CD4-positive, alpha-beta T cell treated with Interleukin-17A for 4 hours (primary cell): ENCODE measurements around the gene NDRG2.
A peak's percentile ranks its signal among the peaks of the same experiment; 100 is the strongest.
"Not testable (repeated sequence)": the region's sequence is repeated elsewhere in the genome, so short reads cannot be mapped to it uniquely, and the experiment has no call there.

Source experiments
- DNase-seq: peaks from one replicate; pipeline ENCODE4 v3.0.0-alpha.2; 2020; ENCODE audit warnings: mixed read lengths

NDRG2 gene

DNA sequence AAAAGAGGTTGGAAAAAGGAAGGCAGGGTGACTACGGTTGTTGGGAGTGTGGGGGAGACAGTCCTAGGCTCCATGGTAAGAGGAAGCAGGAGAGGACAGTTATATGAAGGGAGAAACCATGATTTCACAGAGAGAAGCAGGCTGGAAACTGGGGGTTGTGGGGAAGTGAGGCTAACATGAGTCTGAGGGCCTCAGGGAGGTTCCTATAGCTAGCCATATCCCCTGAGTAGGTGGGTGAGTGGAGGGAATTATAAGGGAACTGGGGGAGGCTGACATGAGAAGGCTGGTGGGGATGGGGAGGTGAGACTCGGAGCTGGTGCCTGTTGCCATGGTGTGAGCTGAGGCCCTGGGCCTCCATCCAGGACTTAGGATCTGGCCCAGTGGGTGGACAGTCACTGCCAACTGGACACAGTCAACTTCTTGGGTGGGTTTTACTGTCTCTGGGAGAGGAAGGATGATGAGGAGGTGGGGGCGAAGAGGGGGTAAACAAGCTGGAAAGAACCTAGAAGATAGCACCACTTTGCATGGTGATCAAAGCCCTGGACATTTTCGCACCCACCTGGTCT lies 8.4 kb upstream of the NDRG2 start:
- no peak for DNase-seq

- no peak for DNase-seq
Measured at GRCh38 chr14:21032326-21033132, 7.7 kb upstream of the NDRG2 start.

DNA sequence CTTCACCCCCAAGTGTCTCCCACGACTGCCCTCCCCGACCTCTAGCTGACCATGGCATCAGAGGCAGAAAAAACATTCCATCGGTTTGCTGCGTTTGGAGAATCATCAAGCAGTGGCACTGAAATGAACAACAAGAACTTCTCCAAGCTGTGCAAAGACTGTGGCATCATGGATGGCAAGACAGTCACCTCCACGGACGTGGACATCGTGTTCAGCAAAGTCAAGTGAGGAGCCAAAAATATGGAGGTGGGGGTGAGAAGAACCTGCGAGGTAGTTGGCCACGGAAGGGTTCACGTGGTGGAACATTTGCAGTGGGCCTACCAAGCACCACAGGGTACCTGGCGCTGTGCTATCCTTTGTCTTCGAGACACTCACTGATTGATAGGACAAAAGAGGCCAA lies 5.7 kb upstream of the NDRG2 start:
- DNase-seq = no peak

GRCh38 chr14:21029917-21030316 lies 5.1 kb upstream of the NDRG2 start, which contains the start of gene TPPP2:
TPPP2 (plus strand) TSS chr14:21030217; CDS start chr14:21030582, 365 bp downstream.
- DNase-seq = no peak

DNA sequence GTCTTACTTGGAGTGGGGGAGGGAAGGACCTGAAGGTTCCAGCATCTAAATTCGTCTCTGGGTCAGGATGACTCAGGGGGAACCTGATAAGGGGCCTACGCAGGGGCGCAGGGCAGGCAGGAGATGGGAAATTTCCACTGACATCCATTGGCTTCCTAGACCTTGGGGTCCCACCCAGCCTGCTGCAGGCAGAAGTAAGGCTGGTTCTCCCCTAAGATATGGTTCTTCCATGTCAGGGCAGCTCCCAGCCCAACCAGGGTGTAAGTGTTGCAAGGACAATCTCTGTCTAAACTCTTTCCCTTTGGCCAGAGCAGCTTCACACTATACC lies 2.1 kb upstream of the NDRG2 start:
- no peak for DNase-seq

DNA sequence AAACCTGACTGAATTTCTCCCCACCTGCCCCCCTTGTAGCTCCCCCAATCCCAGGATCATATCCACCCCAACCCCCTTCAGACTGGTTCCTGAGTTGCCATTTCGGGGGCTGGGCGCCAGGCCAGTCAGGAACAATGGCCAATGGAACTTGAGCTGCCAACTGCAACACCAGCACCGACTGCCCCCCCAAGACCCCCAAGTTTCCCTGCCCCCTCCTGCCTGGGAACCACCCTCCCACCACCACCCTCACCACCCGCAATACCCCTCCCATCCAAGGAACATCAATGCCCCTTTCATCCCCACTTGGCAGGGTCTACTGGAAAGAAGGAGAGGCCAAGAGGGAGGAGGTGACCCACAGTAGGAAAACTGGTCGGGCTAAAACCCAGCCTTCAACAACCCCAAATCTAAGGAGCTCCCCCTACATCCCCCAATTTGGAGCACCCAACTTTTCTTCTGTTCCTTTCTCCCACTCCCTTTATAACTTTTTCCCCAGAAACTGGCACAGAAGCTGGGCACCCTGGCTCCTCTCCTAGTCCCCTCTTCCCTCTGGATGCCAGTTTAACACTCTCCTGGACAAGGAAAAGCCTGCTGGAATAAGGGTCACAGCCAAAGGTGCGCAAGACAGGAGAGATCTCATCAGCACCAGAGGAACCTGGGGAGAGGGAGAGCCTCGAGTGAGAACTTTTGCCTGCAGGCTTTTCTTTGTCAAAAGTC lies 1.6 kb upstream of the NDRG2 start:
- DNase-seq = no peak

GRCh38 chr14:21025371-21026273 lies 761 bp upstream of the NDRG2 start:
- no peak for DNase-seq

- peak; percentile 53 for DNase-seq
Measured at GRCh38 chr14:21023817-21024584, 860 bp downstream of the NDRG2 start.

DNA sequence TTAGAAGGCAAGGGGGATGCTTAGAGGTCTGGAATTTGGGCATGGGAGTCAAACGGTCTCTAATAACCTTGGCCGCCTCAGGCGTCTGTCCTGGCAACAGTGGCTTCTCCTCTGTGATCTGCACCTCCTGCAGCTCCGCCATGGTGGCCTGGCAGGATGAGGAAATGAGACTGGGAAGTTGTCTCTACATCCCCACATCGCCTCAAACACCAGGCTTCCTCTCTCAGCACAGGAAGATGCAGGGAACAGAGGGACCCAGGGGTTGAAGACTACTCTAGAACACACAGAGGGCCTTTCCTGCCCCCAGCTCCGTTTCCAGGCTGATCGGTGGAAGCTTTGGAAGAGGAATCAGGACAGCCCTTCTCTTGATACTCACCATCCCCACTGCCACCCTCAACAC lies 1.7 kb downstream of the NDRG2 start:
- no peak for DNase-seq

GRCh38 chr14:21022686-21023085 lies 2.2 kb downstream of the NDRG2 start:
- no peak for DNase-seq

- DNase-seq = no peak
Measured at GRCh38 chr14:21020977-21021545, 3.8 kb downstream of the NDRG2 start.

DNA sequence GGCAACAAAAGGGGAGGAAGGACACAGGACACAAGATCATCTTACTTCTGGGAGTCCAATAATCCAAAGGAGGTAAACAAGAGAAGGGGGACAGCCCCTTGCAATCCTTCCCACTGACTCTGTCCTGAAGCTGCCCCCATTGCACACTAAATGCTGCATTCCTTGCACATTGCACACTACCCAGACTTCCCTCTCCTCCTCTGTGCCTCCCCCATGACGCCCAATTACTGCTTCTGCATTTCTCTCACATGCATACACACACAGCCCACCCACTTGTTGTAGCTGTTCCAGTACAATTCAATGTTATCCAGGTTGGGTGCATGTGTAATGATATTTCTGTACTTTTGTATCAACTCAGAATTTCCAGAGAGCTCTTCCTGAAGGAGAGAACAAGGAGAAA lies 5.5 kb downstream of the NDRG2 start:
- DNase-seq = no peak

- no peak for DNase-seq
Measured at GRCh38 chr14:21018781-21019180, 6.1 kb downstream of the NDRG2 start.

DNA sequence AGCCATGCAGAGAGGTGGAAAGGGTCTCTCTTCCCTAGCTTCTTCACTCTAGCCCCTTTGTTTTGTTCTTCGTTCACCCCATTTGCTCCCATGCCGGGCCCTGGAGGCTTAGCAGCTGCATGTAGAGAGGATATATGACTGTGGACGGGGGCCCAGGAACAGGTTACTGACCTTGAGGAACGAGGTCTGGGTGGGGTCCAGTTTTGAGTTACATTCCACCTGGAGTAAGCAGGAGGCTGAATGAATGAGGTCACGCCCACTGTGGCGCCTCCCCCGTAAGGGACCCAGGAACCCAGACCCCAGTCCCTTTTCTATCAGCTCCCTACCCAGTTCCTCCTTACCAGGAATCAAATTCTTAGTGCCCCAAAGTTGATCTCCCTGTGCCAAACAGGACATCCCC lies 6.6 kb downstream of the NDRG2 start:
- no peak for DNase-seq

GRCh38 chr14:21017528-21018245 lies 7.2 kb downstream of the NDRG2 start:
- DNase-seq = no peak

- DNase-seq = no peak
Measured at GRCh38 chr14:21016413-21017190, 8.3 kb downstream of the NDRG2 start.

DNA sequence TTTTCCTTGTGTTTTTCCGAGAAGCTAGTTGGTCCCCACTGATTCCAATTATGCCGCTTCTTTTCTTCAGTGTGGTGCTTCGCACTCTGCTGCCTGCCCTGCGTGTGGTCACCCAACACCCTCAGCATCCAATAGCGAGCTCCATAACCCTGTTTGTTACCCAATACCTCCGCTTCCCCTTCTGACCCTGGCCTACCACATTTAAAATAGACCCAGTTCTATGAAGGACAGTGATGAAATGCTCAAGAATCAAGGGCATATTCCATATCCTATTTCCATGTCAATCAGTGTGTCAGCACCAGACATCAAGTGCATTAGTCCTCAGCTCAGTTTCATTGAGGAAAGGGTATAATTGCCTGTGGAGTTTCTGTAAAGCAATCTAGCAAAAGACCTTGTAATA lies 9.5 kb downstream of the NDRG2 start:
- DNase-seq = no peak

DNA sequence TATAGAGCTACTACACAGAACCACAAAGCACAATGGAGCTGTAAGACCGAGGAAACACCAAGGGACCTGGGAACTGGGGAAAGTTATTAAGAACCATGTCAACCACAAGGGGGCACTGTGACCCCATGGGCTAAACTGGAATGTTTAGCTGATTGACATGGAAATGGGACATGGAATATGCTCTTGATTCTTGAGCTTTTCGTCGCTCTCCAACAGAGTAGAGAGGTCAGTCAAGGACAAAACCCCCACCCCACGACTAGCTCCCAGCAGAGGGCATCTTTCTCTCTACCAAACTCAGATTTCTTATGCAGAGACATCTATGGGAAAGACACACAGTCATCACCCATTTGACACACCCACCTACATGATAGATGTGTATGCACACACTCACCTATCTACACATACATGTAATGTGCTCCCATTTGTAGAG lies 10.1 kb downstream of the NDRG2 start:
- peak; percentile 91 for DNase-seq

DNA sequence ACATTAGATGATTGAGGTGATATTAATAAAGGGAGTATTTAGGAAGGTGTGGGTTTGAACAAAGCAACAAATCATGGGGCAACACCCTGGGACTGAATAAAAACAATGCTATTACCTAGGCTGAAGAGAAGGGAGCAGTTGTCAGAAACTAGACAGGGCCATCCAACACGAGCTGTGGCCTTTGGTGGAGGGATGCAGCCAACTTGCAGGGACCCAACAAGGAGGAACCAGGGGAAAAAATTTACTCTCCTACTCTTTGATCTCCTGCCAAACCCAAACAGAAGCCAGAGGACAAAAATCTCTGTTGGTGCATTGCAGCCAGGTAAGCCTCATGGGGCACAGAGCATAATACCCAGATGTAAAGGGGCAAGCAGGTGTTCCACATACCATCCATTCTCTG lies 13.7 kb downstream of the NDRG2 start:
- no peak for DNase-seq

GRCh38 chr14:21009721-21010120 lies 15.1 kb downstream of the NDRG2 start:
- not testable (repeated sequence) for DNase-seq
